ENCODE data around the gene BMP8A.
"Not testable (repeated sequence)": the region's sequence is repeated elsewhere in the genome, so short reads cannot be mapped to it uniquely, and the experiment has no call there.

- TF ChIP-seq CTCF, POLR2A (IDR thresholded peaks at IDR 0.05): not testable (repeated sequence)
Observed at GRCh38 chr1:39511477-39511876, 20.0 kb downstream of the BMP8A start.

Measured in Peyer's patch (tissue), 4 donors.